ENCODE results near the gene CNTRL. TPM values are rescaled to one million over a fixed set of nuclear protein-coding genes. Genes with fewer than 3 reads are reported as not detected.
A peak's percentile ranks its signal among the peaks of the same experiment; 100 is the strongest.
"Not testable (repeated sequence)": the region's sequence is repeated elsewhere in the genome, so short reads cannot be mapped to it uniquely, and the experiment has no call there.

Gene CNTRL, protein sequence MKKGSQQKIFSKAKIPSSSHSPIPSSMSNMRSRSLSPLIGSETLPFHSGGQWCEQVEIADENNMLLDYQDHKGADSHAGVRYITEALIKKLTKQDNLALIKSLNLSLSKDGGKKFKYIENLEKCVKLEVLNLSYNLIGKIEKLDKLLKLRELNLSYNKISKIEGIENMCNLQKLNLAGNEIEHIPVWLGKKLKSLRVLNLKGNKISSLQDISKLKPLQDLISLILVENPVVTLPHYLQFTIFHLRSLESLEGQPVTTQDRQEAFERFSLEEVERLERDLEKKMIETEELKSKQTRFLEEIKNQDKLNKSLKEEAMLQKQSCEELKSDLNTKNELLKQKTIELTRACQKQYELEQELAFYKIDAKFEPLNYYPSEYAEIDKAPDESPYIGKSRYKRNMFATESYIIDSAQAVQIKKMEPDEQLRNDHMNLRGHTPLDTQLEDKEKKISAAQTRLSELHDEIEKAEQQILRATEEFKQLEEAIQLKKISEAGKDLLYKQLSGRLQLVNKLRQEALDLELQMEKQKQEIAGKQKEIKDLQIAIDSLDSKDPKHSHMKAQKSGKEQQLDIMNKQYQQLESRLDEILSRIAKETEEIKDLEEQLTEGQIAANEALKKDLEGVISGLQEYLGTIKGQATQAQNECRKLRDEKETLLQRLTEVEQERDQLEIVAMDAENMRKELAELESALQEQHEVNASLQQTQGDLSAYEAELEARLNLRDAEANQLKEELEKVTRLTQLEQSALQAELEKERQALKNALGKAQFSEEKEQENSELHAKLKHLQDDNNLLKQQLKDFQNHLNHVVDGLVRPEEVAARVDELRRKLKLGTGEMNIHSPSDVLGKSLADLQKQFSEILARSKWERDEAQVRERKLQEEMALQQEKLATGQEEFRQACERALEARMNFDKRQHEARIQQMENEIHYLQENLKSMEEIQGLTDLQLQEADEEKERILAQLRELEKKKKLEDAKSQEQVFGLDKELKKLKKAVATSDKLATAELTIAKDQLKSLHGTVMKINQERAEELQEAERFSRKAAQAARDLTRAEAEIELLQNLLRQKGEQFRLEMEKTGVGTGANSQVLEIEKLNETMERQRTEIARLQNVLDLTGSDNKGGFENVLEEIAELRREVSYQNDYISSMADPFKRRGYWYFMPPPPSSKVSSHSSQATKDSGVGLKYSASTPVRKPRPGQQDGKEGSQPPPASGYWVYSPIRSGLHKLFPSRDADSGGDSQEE (N-terminal part only)
- 23.3 to 26.1 TPM (median 23.8 TPM) in 3 replicates for total RNA-seq

DNA sequence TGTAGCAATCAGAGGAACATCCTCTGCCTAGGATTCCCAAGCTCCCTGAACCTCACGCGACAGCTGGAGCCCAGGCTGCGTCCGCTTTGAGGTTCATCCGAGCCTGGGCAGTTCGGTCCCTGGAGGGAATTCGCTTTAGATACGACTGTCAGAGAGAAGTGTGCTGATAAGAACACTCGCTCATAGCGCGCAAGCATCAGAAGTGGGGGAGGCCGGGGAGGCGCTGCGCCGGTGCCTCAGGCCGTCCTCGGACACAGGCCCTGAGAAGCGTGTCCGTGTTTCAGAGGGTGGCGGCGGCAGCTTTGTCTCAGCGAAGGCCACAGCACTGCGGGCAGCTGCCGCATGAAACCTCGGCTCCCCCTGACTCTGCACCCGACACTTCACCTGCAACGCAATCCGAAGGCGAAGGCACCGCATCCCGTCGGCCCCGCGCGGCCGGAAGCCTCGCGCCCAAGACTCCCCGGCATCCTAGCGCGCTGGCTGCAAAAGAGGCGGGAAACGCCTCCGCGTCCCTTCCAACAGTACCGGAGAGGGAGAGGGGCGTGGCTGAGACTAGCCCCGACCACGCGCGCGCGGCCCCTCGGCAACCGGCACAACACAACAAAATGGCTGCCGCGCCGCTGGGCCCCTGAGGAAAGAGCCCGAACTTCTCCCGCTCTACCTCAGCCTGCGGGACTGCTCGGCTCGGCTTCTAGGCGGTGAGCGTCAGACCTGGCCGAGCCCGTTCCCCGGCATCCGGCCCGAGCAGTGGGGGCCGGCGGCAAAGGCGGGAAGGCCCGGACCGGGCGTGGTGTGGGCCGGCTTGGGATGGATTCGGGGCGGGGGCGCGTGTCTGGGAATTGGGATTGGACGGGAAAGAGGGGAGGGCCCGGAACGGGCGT is at the start of gene CNTRL:
Gene CNTRL, plus strand, starts transcription at position 586 of the 881 bp plus-strand sequence. CDS start 13,372 bp downstream, outside the sequence.
- no peaks in the 10 kb centered on the region for H3K36me3 Mint-ChIP-seq
- peaks cover 4% of the 10 kb centered on the region for H3K9me3 Mint-ChIP-seq
- TF ChIP-seq, protein P1, sequence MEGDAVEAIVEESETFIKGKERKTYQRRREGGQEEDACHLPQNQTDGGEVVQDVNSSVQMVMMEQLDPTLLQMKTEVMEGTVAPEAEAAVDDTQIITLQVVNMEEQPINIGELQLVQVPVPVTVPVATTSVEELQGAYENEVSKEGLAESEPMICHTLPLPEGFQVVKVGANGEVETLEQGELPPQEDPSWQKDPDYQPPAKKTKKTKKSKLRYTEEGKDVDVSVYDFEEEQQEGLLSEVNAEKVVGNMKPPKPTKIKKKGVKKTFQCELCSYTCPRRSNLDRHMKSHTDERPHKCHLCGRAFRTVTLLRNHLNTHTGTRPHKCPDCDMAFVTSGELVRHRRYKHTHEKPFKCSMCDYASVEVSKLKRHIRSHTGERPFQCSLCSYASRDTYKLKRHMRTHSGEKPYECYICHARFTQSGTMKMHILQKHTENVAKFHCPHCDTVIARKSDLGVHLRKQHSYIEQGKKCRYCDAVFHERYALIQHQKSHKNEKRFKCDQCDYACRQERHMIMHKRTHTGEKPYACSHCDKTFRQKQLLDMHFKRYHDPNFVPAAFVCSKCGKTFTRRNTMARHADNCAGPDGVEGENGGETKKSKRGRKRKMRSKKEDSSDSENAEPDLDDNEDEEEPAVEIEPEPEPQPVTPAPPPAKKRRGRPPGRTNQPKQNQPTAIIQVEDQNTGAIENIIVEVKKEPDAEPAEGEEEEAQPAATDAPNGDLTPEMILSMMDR (IDR thresholded peaks at IDR 0.05; ENCODE audit: unreplicated experiment): no peak
- H3K4me3 Mint-ChIP-seq: peak within 1 kb of the TSS; percentile 85
- H3K4me1 Mint-ChIP-seq: peaks cover 18% of the 10 kb centered on the region
- H3K27ac Mint-ChIP-seq: peak within 1 kb of the TSS; percentile 92
- peak; percentile 81 to 89 for DNase-seq (ENCODE audit: low spot score in 2 of 2, unreplicated experiment in 2 of 2)
- peaks cover 17% of the 10 kb centered on the region for H3K27me3 Mint-ChIP-seq (ENCODE audit: low read depth)

DNA sequence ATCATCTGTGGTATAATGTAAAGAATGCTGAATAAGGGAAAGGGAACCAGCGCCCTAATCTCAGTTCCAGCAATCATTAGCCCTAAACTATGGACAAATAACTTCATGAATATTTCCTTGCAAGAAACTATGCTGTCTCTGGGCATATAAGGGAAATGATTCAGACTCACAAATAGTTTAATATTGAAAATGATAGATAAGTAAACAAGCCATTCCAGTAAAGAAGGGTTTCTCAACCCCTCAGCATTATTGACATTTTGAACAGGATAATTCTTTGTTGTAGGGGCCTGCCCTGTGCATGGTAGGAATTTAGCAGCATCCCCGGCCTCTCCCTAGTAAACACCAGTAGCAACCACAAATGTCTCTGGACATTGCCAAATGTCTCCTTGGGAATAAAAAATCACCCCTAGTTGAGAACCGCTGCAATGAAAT is 48.5 kb upstream of the CNTRL start:
- TF ChIP-seq, protein P1 (IDR thresholded peaks at IDR 0.05; ENCODE audit: unreplicated experiment): no peak
- no peaks in the 10 kb centered on the region for H3K36me3 Mint-ChIP-seq
- no peaks in the 10 kb centered on the region for H3K27me3 Mint-ChIP-seq (ENCODE audit: low read depth)
- H3K27ac Mint-ChIP-seq: no peak overlapping the region
- H3K4me1 Mint-ChIP-seq: no peaks in the 10 kb centered on the region
- H3K4me3 Mint-ChIP-seq: no peak overlapping the region
- H3K9me3 Mint-ChIP-seq: no peaks in the 10 kb centered on the region
- DNase-seq (ENCODE audit: low spot score in 2 of 2, unreplicated experiment in 2 of 2): no peak

DNA sequence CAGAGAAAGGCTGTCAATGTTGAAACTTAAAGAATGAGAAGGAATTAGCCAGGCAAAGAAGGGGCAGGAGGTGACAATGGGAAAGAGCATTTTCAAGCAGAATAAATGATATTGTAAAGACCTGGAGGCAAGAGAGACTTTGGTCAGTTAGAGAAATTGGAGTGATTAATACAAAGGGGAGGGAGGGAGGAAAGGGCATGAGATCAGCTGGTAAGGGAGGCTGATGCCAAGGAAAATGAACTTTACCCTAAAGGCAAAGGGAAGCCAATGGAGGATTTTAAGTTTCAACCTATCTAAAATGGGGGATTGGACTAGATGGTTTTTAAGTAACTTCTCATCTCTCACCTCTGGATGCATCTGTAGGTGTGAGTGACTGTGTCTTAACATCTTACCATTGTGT is 48.0 kb upstream of the CNTRL start:
- H3K4me3 Mint-ChIP-seq: no peak overlapping the region
- no peak for DNase-seq (ENCODE audit: low spot score in 2 of 2, unreplicated experiment in 2 of 2)
- no peaks in the 10 kb centered on the region for H3K4me1 Mint-ChIP-seq
- no peaks in the 10 kb centered on the region for H3K9me3 Mint-ChIP-seq
- no peak overlapping the region for H3K27ac Mint-ChIP-seq
- TF ChIP-seq, protein P1 (IDR thresholded peaks at IDR 0.05; ENCODE audit: unreplicated experiment): no peak
- no peaks in the 10 kb centered on the region for H3K36me3 Mint-ChIP-seq
- no peaks in the 10 kb centered on the region for H3K27me3 Mint-ChIP-seq (ENCODE audit: low read depth)

DNA sequence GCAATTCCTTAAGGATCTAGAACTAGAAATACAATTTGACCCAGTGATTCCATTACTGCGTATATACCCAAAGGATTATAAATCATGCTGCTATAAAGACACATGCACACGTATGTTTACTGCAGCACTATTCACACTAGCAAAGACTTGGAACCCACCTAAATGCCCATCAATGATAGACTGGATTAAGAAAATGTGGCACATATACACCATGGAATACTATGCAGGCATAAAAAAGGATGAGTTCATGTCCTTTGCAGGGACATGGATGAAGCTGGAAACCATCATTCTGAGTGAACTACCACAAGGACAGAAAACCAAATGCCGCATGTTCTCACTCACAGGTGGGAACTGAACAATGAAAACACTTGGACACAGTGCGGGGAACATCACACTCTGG is 46.5 kb upstream of the CNTRL start:
- H3K27me3 Mint-ChIP-seq (ENCODE audit: low read depth); H3K27ac Mint-ChIP-seq; H3K36me3 Mint-ChIP-seq; H3K4me1 Mint-ChIP-seq; H3K9me3 Mint-ChIP-seq; DNase-seq (ENCODE audit: low spot score in 2 of 2, unreplicated experiment in 2 of 2); H3K4me3 Mint-ChIP-seq: not testable (repeated sequence)

DNA sequence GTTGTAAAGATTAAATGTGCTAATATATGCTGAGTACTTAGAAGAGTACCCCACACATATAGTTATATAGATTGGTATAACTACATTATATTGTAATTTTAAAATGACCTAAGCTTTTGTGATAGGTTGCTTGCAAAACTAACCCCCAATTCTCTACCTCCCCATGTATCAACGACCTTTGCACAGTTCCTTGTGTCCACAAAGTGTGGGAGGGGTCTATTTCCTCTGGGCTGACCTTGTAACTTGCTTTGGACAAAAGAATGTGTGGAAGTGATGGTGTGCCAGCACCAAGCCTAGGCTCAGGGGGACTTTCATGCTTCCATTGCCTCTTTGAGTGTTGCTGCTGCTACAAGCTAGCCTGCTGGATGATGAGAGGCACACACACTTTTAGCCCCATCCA is 45.3 kb upstream of the CNTRL start:
- no peak for DNase-seq (ENCODE audit: low spot score in 2 of 2, unreplicated experiment in 2 of 2)
- TF ChIP-seq, protein P1 (IDR thresholded peaks at IDR 0.05; ENCODE audit: unreplicated experiment): no peak
- no peak overlapping the region for H3K4me3 Mint-ChIP-seq
- no peaks in the 10 kb centered on the region for H3K9me3 Mint-ChIP-seq
- no peaks in the 10 kb centered on the region for H3K27me3 Mint-ChIP-seq (ENCODE audit: low read depth)
- no peak overlapping the region for H3K27ac Mint-ChIP-seq
- no peaks in the 10 kb centered on the region for H3K36me3 Mint-ChIP-seq
- no peaks in the 10 kb centered on the region for H3K4me1 Mint-ChIP-seq
